Germinal center (tissue), 1 donor: ENCODE measurements around the gene RGS14.
"Not testable (repeated sequence)": the region's sequence is repeated elsewhere in the genome, so short reads cannot be mapped to it uniquely, and the experiment has no call there.

Experiments used
- DNase-seq: peaks from one replicate; pipeline ENCODE4 v3.0.0; 2012; ENCODE audit warnings: mixed read lengths, low spot score

Gene RGS14

DNA sequence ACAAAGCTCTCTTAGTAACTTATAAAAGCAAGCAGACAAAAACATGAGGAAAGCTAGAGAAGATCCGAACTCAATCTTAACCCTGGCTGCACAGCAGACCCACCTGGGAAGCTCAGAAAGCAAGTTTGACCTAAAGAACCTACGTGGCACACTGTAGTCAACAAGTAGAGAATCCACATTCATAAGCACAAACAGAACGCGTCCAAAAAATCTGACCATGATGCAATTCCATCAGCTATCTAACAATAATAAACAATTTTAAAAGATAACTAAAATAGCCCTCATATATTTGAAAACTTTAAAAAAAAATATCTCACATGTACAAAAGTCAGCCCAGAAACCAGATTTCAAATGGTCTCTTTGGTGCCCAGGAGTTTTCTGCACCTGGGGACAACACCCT lies 10.9 kb upstream of the RGS14 start:
- DNase-seq, result no peak

DNA sequence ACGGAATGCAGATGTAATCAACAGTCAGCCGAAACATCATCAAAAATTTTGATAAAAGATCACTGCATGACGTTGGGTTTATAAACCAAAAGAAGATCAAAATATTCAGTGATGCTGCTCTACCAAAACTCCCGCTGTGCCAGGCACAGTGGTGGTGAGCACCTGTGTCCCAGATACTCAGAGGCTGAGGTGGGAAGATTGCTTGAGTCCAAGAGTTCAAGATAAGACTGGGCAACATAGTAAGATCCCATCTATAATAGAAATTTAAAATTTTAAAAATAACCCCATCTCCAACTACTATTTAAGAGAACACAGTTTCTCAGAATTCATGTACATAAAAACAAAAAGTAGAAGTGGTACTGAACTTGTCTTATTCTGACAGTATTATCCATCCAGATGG lies 10.0 kb upstream of the RGS14 start:
- no peak for DNase-seq

DNA sequence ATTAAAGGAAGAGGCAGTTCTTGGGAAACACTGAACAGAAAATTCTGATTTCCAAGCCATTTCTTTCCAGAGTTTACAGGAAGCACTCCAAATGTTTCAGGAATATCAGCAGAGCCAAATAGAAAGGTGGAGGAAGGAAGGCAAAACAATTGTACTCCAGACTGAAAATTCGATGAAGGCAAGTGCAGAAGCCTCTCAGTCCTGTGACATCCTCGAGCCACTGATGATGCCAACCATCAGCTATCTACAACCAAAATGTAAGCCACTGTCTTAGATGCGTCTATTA lies 8.4 kb upstream of the RGS14 start:
- no peak for DNase-seq

DNA sequence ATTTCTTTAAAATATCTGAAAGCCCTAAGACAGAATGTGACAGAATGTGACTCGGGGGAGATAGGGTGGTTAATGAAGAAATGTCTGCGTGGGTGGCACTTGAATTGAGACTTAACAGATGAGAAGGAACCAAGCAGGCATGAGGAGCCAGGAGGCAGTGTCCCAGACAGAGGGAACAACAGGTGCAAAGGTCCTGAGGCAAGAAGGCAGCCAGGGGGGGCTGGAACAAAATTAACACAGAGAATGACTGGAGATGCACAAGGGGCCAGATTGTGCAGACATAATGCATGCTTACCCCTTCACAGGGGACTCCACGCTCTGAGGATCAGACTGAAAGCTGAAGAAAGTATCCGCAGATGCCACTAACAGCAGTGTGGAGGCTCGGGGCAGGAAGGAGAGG lies 8.0 kb upstream of the RGS14 start:
- no peak for DNase-seq

DNA sequence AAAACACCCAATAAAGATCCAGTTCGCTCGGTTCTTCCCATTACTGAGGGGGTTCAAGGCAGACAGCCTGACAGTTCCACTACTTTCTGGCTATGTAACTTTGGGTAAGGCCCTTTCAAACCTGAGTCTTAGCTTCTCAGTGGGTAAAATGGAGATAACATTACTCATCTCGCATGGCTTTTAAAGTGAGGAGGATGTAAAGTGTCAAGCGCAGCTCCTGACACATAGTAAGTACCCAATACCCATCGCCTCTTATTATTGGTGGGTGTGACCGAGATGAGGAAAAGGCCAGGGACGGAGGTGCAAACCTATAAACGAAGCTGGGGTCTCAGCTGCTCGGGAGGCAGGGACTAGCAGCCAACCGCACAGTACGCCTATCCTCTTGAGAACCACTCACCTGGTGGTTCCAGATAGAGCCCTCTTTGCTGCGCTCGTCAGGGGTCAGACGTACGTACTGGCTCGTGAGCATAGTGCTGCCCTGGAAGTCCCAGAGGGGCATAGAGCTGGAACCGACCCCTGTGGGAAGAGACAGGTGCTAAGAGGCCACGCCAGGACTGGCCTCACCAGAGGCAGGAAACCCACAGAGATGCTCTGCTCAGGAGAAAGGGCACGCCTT lies 6.8 kb upstream of the RGS14 start:
- DNase-seq, result no peak

DNA sequence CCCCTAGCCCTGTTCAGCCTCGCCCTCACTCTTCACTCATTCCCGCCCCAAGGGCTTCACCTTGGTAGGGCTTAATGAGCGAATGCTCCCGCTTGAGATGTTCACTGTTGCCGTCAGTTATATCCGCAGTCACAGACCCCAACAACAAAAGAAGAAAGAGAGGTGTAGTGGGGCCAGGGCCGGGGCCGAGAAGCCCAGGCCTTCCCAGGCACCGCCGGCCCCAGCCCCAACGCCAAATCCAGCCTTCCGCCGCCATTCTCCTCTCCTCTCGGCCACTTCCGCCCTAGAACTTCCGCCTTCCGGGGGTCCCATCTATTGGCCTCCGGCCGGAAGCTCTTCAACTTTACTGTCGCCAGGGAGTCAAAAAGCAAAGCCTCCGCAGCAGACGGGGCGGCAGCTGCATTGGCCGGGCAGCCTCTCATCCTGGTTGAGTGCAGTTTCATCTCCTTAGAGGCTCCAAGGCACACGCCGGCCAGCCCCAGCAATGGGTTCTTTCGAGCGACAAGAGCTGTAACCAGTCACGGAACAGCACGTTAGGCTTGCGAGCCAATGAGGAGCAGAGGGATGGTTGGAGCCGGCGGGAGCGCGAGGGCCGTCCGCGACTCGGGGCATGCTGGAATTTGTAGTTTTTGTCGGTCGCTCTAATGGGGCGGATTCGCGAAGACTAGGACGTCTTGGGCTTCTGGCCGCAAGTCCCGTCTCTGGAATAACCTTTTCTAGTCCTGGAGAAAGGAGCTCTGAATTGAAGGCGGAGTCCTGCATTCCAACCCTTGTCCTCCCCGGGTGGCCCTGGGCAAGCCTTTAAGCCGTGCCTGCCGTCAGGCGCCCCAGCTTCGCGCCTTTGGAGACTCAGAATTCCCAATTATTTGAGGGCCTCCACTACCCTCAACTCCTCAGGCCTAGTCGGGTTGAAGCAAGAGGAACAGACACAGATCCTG lies 6.1 kb upstream of the RGS14 start, which contains the start of gene LMAN2:
Gene LMAN2 (minus strand): TSS at position 277 of the 938 bp plus-strand sequence. CDS start 21 bp downstream, at position 256.
- DNase-seq, result peak; percentile 97

DNA sequence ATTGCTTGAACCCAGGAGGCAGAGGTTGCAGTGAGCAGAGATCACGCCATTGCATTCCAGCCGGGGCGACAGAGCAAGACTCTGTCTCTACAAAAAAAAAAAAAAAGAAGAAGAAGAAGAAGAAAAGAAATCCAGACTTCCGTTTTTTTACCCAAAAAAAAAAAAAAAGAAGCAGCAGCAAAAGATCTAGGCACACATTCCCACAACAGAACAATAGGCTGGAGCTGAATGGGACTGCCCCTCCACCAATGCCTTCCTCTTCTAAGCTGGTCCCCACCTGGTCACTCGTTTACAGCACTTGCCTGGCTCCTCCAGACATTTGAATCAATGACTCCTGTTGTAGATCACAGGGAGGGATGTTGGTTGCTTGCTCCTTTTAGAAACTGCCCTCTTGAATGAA lies 4.6 kb upstream of the RGS14 start:
- no peak for DNase-seq

DNA sequence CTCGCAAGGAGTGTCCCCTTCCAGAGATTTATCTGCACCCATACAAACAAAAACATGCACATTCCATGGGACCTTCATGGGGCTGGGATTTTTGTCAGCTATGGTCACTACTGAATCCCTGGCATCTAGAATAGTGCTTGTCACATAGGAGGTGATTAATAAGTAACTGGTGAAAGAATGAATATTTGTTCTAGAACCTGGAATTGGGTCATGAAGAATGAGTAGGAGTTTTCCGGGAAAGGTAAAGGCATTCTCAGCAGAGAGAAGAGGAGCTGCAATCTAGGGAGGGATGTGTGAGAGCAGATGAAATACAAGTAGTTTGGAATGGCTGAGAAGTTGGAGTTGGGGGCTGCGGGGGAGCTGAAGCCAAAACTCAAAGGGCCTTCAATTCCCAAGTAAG lies 3.5 kb upstream of the RGS14 start:
- DNase-seq, result no peak

DNA sequence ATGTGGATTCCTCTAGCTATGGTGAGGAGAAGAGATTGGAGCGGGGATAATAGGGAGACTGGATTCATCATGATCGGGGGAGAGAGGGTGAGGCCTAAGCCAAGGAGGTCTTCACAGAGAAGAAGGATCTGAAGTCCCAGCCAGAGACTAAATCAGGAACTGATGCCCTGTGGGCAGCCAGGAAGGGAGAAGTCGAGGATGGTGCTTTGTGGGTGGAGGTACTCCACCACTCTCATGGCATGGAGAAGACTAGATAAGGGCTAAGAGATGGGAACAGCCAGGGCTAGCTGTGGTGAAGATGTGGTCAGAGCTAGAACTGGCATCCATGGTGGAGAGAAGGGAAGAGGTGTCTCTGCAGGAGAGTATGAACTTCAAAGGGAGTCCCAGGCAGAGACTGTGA lies 3.0 kb upstream of the RGS14 start:
- DNase-seq, result no peak

DNA sequence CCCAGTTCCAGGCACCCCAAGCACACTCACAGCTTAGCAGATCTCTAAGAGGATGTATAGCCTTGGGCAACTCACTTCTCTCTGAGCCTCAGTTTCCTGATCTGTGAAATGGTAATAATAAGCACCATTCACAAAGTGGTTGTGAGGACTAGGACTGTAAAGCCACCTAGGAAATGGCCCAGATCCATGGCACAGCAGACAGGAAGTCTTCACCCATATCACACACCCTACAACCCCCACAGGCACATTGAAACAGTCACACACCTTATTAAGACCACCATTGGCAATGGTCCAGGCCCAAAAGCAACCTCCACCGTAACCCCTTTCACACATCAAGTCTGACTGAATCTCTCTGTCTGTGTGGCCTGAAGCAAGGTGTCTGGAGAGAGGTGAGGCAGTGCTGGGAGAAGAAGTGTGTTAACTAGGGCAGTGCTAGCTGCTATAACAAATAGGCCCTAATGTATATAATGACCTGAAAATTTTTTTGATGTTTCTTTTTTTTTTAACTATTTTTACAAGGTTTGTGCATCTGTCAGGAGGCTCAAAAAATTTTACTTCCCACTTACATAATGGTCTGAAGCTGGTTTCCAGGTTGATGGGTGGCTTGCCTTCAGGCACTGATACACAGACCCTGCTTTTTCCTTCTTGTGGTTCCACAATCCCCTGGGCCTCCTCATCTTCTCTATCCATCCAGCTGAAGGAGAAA lies 2.4 kb upstream of the RGS14 start:
- no peak for DNase-seq

DNA sequence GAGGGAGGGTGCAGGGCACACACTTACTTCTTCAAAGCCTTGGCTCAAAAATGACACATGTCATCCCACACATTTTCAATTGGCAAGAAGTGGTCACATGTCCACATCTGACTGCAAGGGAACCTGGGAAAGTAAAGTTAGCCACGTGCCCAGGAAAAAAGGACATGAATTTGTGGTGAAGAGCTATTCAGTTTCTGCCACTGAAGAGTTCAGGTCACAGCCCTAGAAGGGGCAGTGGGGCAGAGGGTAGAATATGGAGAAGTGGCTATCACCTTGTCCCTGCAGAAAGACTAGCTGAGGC lies 1.9 kb upstream of the RGS14 start:
- DNase-seq, result no peak

DNA sequence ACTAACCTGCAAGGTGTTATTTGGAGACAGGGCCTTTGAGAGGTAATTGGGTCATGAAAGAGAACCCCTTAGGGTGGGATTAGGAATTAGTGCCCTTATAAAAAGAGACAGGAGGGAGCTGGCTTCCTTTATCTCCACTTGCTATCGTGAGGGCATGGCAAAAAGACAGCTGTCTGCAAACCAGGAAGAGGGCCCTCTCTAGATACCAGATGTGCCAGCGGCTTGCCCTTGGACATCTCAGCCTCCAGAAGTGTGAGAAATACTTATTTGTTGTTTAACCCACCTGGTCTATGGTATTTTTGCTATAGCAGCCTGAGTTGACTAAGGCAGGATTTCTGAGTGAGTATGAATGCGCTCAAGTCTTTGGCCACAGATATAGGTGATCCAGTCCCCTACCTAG lies 978 bp upstream of the RGS14 start:
- no peak for DNase-seq

DNA sequence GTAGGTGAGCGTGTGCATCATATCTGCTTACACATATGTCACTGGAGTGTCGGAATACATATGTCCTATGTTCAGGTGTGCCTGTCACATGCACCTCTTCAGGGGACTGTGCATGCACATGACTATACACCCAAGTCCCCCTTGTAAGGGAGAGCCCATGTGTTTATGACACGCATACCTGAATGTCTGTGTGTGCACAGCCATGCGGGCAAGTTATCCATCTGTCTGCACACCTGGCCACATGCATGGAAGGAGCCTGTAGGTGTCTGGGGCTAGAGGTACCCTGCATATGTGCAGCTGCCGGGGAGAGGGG lies 622 bp upstream of the RGS14 start:
- no peak for DNase-seq

DNA sequence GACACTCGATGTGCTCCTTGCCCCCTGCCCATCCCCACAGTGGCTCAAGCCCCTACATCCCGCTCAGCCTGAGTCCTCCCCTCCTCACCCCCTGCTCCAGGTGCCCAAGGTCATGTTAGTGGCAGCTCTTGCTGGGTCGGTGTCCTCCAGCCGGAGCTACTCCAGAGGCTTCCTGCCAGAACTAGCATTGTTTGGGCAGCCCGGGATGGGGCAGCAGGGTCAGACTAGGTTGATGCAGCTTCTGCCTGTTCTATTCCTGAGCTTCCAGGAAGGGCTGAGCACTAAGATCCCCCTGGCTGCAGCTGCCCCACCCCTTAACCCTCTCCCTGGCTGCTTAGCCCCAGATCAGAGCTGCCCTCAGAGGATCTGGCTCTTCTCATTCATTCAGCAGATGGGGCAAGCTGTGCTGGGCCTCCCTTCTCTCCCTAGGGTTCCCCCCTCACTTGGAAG lies 671 bp downstream of the RGS14 start:
- no peak for DNase-seq

DNA sequence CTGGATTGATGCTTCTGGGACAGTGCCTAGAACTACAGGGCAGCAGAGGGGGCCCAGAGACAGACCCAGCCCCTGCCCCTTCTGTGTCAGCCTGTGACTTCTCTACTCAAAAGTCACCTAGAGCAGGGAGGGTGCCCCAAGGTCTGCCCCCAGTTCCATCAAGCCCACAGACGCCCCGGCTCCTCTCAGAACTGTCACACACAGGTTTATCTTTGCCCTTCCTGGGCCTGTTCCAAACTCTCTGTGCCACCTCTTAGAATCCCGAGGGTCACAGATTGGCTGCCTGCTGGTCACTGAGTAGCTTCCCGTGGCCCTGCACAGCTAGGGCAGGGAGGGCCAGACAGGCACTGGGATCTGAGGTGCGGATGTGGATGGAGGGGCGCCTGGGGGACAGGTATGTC lies 1.7 kb downstream of the RGS14 start:
- no peak for DNase-seq

DNA sequence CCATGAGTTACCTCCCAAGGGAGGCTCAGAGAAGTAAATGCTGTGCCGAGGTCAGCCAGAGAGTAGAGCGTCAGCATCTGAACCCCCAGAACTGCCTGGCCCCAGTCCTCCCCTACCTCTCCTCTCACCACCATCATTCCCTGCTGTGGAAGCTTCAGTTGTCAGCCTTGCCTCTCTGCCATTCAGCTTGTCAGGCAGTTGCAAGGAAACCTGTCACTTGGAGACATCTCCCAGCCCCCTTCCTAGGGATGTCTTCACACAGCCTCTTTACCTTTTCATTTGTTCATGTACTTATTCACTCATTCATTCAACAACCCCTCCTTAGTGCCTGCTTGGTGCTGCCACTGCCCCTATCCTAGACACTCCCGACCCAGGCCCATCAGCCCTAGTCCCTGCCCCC lies 2.1 kb downstream of the RGS14 start:
- no peak for DNase-seq

DNA sequence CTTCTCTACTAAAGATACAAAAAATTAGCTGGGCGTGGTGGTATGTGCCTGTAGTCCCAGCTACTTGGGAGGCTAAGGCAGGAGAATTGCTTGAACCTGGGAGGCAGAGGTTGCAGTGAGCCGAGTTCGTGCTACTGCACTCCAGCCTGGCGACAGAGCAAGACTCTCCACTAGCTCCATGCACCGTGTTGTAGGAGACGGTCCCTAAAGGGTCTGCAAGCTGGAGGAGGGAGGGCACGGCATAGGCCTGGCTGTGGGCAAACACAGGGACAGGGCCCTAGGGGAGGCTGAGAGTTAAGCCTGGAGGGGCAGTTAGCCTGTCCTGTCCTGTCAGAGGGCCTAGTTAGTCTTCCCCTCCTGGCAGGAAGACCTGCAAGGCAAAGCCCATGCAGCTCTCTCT lies 3.0 kb downstream of the RGS14 start:
- DNase-seq, result not testable (repeated sequence)

DNA sequence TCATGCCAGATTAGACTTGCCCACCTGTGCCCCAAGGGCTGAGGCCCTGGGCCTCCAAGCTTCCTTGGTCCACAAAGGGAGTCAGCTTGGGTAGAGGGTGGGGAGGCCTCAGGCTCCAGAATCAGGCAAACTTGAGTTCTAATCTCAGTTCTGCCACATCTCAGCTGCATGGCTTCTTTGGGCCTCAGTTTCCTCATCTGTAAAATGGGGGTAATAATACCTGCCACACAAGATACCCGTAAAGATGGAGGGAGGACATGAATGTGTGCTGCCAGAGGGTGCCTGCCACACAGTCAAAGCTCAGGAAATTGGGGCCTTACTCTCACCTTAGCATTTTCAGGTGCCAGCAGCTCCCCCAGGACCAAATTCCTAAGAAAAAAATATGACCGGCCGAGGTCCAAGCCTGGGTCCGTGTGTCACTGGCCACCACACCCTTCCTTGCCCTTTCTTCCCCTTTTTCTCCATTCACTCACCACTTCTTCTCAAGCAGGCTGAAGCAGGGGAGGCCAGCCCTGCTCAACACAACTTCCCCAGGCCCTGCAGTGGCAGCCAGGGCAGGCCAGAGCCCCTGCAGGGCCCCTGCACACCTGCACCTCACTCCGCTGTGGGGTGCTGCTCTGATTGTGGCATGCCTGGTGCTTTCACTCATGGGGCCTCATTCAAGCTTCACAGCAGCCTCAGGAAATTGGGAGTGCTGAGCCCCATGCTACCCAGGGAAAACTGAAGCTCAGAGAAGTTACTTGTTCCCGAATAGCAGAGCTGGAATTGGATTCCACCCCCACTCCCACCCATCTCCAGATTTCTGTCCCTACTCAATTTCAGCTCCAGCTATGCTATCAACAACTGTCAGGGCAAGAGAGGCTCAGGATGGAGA lies 3.9 kb downstream of the RGS14 start:
- DNase-seq, result peak; percentile 71

DNA sequence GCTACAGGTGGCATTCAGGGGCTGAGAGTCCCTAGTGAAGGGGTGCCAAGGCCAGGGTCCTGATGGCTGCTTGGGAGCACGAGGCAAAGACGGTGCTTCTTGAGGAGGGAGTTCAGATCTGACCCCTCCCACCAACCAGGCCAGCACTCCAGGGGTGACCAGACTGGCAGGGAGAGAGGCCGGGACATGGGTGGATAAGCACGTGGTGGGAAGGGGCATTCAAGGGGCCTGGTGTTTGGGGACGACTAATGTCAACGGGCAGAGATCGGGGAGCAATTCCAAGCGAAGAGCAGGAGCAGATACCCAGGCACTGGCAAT lies 4.5 kb downstream of the RGS14 start:
- DNase-seq, result no peak

DNA sequence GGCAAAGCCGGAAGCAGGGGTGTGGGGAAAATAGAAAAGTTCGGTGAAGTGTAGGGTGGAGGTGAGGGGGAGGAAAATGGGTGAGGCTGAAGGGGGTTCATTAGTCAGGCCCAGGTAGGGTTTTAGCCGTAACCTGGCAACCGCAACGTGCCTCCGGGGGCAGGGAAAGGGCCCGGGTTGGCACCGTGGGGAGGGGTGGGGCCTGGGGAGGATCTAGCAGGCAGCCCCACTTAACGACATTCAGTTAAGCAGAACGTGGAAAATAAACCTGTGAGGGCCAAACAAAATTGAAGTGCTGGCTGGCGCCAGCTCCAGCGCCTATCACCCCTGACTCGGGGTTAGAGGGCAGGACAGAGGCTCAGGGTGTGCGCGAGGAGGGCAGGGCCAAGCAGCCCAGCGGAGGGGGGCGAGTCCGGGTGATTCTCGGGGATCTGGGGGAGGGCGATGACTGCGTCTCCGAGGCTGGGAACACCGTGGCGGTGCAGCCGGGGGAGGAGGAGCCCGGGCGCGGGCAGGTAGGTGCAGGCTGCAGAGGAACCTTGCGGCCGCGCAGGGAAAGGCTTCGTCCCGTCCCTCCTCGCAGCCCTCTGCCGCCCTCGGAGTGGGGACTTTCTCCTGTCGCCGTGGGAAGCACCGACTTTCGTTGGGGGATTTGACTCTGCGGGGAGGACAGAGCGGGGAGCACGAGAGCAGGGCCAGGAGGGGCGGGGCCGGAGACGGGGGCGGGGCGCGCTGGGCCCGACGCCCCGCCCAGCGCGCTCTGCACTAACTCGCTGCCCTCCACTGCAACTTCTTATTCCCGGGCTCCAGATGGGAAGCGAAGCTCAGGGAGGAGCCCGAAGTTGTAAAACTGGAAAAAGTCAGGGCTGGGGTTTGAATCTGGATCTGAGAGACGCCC lies 5.1 kb downstream of the RGS14 start:
- DNase-seq, result peak; percentile 83

DNA sequence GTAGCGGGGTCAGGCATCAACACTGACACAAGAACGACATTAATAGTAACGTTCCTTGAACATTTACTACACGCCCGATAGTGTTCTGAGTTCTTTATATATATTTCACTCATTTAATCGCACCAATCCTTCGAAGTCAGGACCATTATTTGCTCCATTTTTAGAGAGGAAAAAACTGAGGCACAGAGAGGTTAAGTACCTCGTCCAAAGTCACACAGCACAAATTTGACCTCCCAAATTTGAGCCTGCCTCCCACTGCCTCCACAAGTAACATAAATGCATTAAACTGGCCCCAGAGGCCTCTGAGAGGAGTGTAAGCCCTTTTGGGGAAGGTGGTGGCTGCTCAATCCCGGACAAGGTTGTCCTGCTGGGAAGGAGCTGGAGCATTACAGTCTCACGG lies 5.8 kb downstream of the RGS14 start:
- no peak for DNase-seq
